OCI-LY7 (cell line): ENCODE results near the gene FBLN1. TPM values are rescaled to one million over a fixed set of nuclear protein-coding genes. Genes with fewer than 3 reads are reported as not detected.

Source experiments
- BruUV-seq: library from RNA; stranded (reverse); fragments of 400-500 nt; replicated peaks from 2 replicates; lab custom pipeline; 2021; lab: Mats Ljungman, UMichigan
- CTCF ChIA-PET: fragments of 300-600 bp; sonication (Branson Sonifier 250); formaldehyde crosslinking; loops from one replicate; lab custom pipeline; 2022; ENCODE audit warnings: antibody characterized with exemption; ENCODE audit not compliant: unreplicated experiment; lab: Charles Lee
- POLR2A ChIA-PET: fragments of 300-600 bp; sonication (Branson Sonifier 250); formaldehyde crosslinking; loops from one replicate; lab custom pipeline; 2022; ENCODE audit warnings: antibody characterized with exemption; lab: Charles Lee
- DNase-seq: peaks from one replicate; pipeline ENCODE4 v3.0.0-alpha.2; 2015; ENCODE audit warnings: low spot score
- H2AFZ ChIP-seq: fragments of 200-600 bp; sonication (generic), shearing (Covaris generic); 2 replicates; pipeline ENCODE4 v1.6.1; 2014; ENCODE audit warnings: mild to moderate bottlenecking, antibody characterized with exemption, low read length, moderate library complexity
- H3K27ac ChIP-seq: fragments of 200-600 bp; sonication (generic); 2 replicates; pipeline ENCODE4 v1.5.1; 2014; ENCODE audit warnings: mixed run types, low read depth, mild to moderate bottlenecking, moderate library complexity, low read length, inconsistent platforms; ENCODE audit not compliant: poor library complexity, severe bottlenecking
- H3K36me3 ChIP-seq: fragments of 200-600 bp; sonication (generic); 2 replicates; pipeline ENCODE4 v1.6.1; 2014; ENCODE audit warnings: mild to moderate bottlenecking, antibody characterized with exemption, low read length, moderate library complexity, mixed read lengths; ENCODE audit not compliant: insufficient read depth
- H3K4me1 ChIP-seq: fragments of 200-600 bp; sonication (generic); 2 replicates; pipeline ENCODE4 v1.5.1; 2014; ENCODE audit warnings: mild to moderate bottlenecking, low read length; ENCODE audit not compliant: insufficient read depth, poor library complexity, severe bottlenecking
- H3K4me2 ChIP-seq: fragments of 200-600 bp; sonication (generic); 2 replicates; pipeline ENCODE4 v1.6.1; 2014; ENCODE audit warnings: mild to moderate bottlenecking, low read length
- H3K4me3 ChIP-seq: fragments of 200-600 bp; sonication (generic); 2 replicates; pipeline ENCODE4 v1.5.1; 2014; ENCODE audit warnings: mild to moderate bottlenecking, low read depth, low read length; ENCODE audit not compliant: poor library complexity, severe bottlenecking
- H3K79me2 ChIP-seq: fragments of 200-600 bp; sonication (generic); 2 replicates; pipeline ENCODE4 v1.6.1; 2016; ENCODE audit warnings: low read depth, mild to moderate bottlenecking, low read length, moderate library complexity, mixed read lengths; ENCODE audit not compliant: insufficient read depth
- H3K9me2 ChIP-seq: fragments of 200-600 bp; sonication (generic); 2 replicates; pipeline ENCODE4 v1.6.1; 2016; ENCODE audit warnings: mild to moderate bottlenecking, low read length, mixed read lengths; ENCODE audit not compliant: insufficient read depth
- H3K9me3 ChIP-seq: fragments of 200-600 bp; sonication (generic); 2 replicates; pipeline ENCODE4 v1.6.1; 2014; ENCODE audit warnings: mild to moderate bottlenecking, mixed run types, low read length, mixed read lengths
- H4K20me1 ChIP-seq: fragments of 200-600 bp; sonication (generic); 2 replicates; pipeline ENCODE4 v1.6.1; 2014; ENCODE audit warnings: mild to moderate bottlenecking, antibody characterized with exemption, low read length, moderate library complexity, mixed read lengths; ENCODE audit not compliant: insufficient read depth
- CTCF ChIP-seq: fragments of 200-600 bp; sonication (generic); conservative IDR thresholded peaks from 2 replicates; pipeline ENCODE4 v1.5.1; 2014; ENCODE audit warnings: mild to moderate bottlenecking, antibody characterized with exemption, low read length, moderate library complexity, mixed read lengths
- EZH2phosphoT487 ChIP-seq: fragments of 200-600 bp; sonication (generic); IDR thresholded peaks from 2 replicates; pipeline ENCODE4 v1.6.1; 2018; ENCODE audit warnings: low read depth, borderline replicate concordance, mild to moderate bottlenecking, mixed run types, antibody characterized with exemption, low read length, moderate library complexity, mixed read lengths
- intact Hi-C: fragments of 100-400 bp; cut with micrococcal nuclease; formaldehyde crosslinking; loops from one replicate; pipeline ENCODE4 v1.10.0; 2022; ENCODE audit not compliant: unreplicated experiment
- total RNA-seq, 2 experiments: library from RNA; depleted of rRNA in 1 of 2; stranded (reverse); fragments of >200 nt in 1 of 2; shearing (Covaris generic) in 1 of 2; gene quantifications; 2 replicates each; pipeline ENCODE4 v1.2.3, GENCODE V29; 2014 to 2022

Gene FBLN1
- total RNA-seq, 2 experiments from 2014 or later: not detected

GRCh38 chr22:45484742-45485141 is 17.9 kb upstream of the FBLN1 start:
- Histone ChIP-seq H3K9me3 (no peaks in the 10 kb centered on the region), H2AFZ (no peak overlapping the region), H3K79me2 (no peaks in the 10 kb centered on the region), H3K4me3 (no peak overlapping the region), H3K4me1 (no peaks in the 10 kb centered on the region), H3K36me3 (no peaks in the 10 kb centered on the region), H3K9me2 (no peaks in the 10 kb centered on the region), H3K4me2 (no peak overlapping the region), H3K27ac (no peak overlapping the region), H4K20me1 (no peaks in the 10 kb centered on the region)
- ChIA-PET CTCF (no interaction called here), POLR2A (no interaction called here)
- TF ChIP-seq EZH2phosphoT487: no peak
- no peak for TF ChIP-seq CTCF
- intact Hi-C loops: no loop called here
- no TSS peak for BruUV-seq
- DNase-seq: no peak

- H3K4me2 ChIP-seq: no peak overlapping the region
- no peaks in the 10 kb centered on the region for H3K4me1 ChIP-seq
- ChIA-PET POLR2A (no interaction called here), CTCF (no interaction called here)
- no peak for DNase-seq
- no TSS peak for BruUV-seq
- no peaks in the 10 kb centered on the region for H3K9me2 ChIP-seq
- H3K79me2 ChIP-seq: no peaks in the 10 kb centered on the region
- intact Hi-C loops: no loop called here
- H4K20me1 ChIP-seq: no peaks in the 10 kb centered on the region
- no peak overlapping the region for H2AFZ ChIP-seq
- no peak overlapping the region for H3K27ac ChIP-seq
- H3K9me3 ChIP-seq: no peaks in the 10 kb centered on the region
- TF ChIP-seq CTCF (no peak), EZH2phosphoT487 (no peak)
- no peak overlapping the region for H3K4me3 ChIP-seq
- no peaks in the 10 kb centered on the region for H3K36me3 ChIP-seq
Observed at GRCh38 chr22:45485261-45485660, 17.4 kb upstream of the FBLN1 start.

GRCh38 chr22:45488764-45489370 is 13.8 kb upstream of the FBLN1 start:
- no peak for DNase-seq
- CTCF ChIA-PET: no interaction called here
- intact Hi-C loops: no loop called here
- H2AFZ ChIP-seq: no peak overlapping the region
- H3K4me2 ChIP-seq: no peak overlapping the region
- TF ChIP-seq CTCF (no peak), EZH2phosphoT487 (no peak)
- no peak overlapping the region for H3K27ac ChIP-seq
- POLR2A ChIA-PET: no interaction called here
- no peaks in the 10 kb centered on the region for H3K9me3 ChIP-seq
- no peaks in the 10 kb centered on the region for H3K4me1 ChIP-seq
- no peaks in the 10 kb centered on the region for H4K20me1 ChIP-seq
- H3K9me2 ChIP-seq: no peaks in the 10 kb centered on the region
- H3K79me2 ChIP-seq: no peaks in the 10 kb centered on the region
- H3K4me3 ChIP-seq: no peak overlapping the region
- no TSS peak for BruUV-seq
- no peaks in the 10 kb centered on the region for H3K36me3 ChIP-seq
